Adipocyte (in vitro differentiated cells): ENCODE measurements around the gene PLCB1.
A peak's percentile ranks its signal among the peaks of the same experiment; 100 is the strongest.

Source experiments
- DNase-seq: peaks from one replicate; pipeline ENCODE4 v3.0.0-alpha.2; 2015; ENCODE audit warnings: low read depth
- H3K27me3 ChIP-seq: replicated peaks from 2 replicates; pipeline ENCODE4 v1.7.0; 2013; ENCODE audit warnings: mild to moderate bottlenecking, low read length, moderate library complexity; ENCODE audit not compliant: control insufficient read depth, insufficient read depth
- H3K36me3 ChIP-seq: 2 replicates; pipeline ENCODE4 v1.7.0; 2013; ENCODE audit warnings: low read length, mild to moderate bottlenecking, moderate library complexity; ENCODE audit not compliant: control insufficient read depth, insufficient read depth, severe bottlenecking
- H3K4me1 ChIP-seq: 2 replicates; pipeline ENCODE4 v1.7.0; 2013; ENCODE audit warnings: mild to moderate bottlenecking, low read length, moderate library complexity; ENCODE audit not compliant: control insufficient read depth, insufficient read depth
- H3K4me3 ChIP-seq: 2 replicates; pipeline ENCODE4 v1.7.0; 2013; ENCODE audit warnings: mild to moderate bottlenecking, low read length, moderate library complexity
- H3K9ac ChIP-seq: 2 replicates; pipeline ENCODE4 v1.7.0; 2013; ENCODE audit warnings: mild to moderate bottlenecking, low read length, moderate library complexity
- H3K9me3 ChIP-seq: 2 replicates; pipeline ENCODE4 v1.7.0; 2013; ENCODE audit warnings: mild to moderate bottlenecking, low read length, moderate library complexity; ENCODE audit not compliant: control insufficient read depth

PLCB1 gene

GRCh38 chr20:8673116-8673515, 541.0 kb downstream of the PLCB1 start:
- no peaks in the 10 kb centered on the region for H3K27me3 ChIP-seq
- H3K9ac ChIP-seq: no peak overlapping the region
- no peaks in the 10 kb centered on the region for H3K9me3 ChIP-seq
- H3K4me1 ChIP-seq: peaks cover 14% of the 10 kb centered on the region
- H3K4me3 ChIP-seq: no peak overlapping the region
- H3K36me3 ChIP-seq: no peaks in the 10 kb centered on the region
- DNase-seq: no peak

GRCh38 chr20:8675896-8676295, 543.8 kb downstream of the PLCB1 start:
- Histone ChIP-seq H3K9me3 (no peaks in the 10 kb centered on the region), H3K36me3 (no peaks in the 10 kb centered on the region), H3K4me1 (peaks cover 3% of the 10 kb centered on the region), H3K4me3 (no peak overlapping the region), H3K9ac (no peak overlapping the region), H3K27me3 (no peaks in the 10 kb centered on the region)
- DNase-seq: no peak

- H3K4me3 ChIP-seq: no peak overlapping the region
- no peaks in the 10 kb centered on the region for H3K9me3 ChIP-seq
- no peaks in the 10 kb centered on the region for H3K4me1 ChIP-seq
- peak; percentile 17 for DNase-seq
- no peaks in the 10 kb centered on the region for H3K36me3 ChIP-seq
- H3K9ac ChIP-seq: no peak overlapping the region
- H3K27me3 ChIP-seq: no peaks in the 10 kb centered on the region
Measured at GRCh38 chr20:8678098-8678776, 546.2 kb downstream of the PLCB1 start.

GRCh38 chr20:8689337-8689736, 557.3 kb downstream of the PLCB1 start:
- Histone ChIP-seq H3K36me3 (no peaks in the 10 kb centered on the region), H3K9ac (no peak overlapping the region), H3K27me3 (no peaks in the 10 kb centered on the region), H3K4me3 (no peak overlapping the region), H3K4me1 (peaks cover 12% of the 10 kb centered on the region), H3K9me3 (peaks cover 7% of the 10 kb centered on the region)
- no peak for DNase-seq

GRCh38 chr20:8690074-8690473, 558.0 kb downstream of the PLCB1 start:
- peaks cover 7% of the 10 kb centered on the region for H3K9me3 ChIP-seq
- DNase-seq: no peak
- no peak overlapping the region for H3K4me3 ChIP-seq

GRCh38 chr20:8693709-8694108, 561.6 kb downstream of the PLCB1 start:
- Histone ChIP-seq H3K9me3 (peaks cover 7% of the 10 kb centered on the region), H3K9ac (no peak overlapping the region), H3K4me1 (peaks cover 12% of the 10 kb centered on the region), H3K36me3 (no peaks in the 10 kb centered on the region), H3K4me3 (no peak overlapping the region), H3K27me3 (no peaks in the 10 kb centered on the region)
- DNase-seq: peak; percentile 70

More at GRCh38 chr20:8690074-8690473, 558.0 kb downstream of the PLCB1 start:
- Histone ChIP-seq H3K36me3 (no peaks in the 10 kb centered on the region), H3K4me1 (peaks cover 12% of the 10 kb centered on the region), H3K9ac (no peak overlapping the region), H3K27me3 (no peaks in the 10 kb centered on the region)

GRCh38 chr20:8700756-8701155, 568.7 kb downstream of the PLCB1 start:
- Histone ChIP-seq H3K4me1 (no peaks in the 10 kb centered on the region), H3K27me3 (no peaks in the 10 kb centered on the region), H3K4me3 (no peak overlapping the region), H3K9me3 (no peaks in the 10 kb centered on the region), H3K36me3 (no peaks in the 10 kb centered on the region), H3K9ac (no peak overlapping the region)
- DNase-seq: no peak

- H3K4me3 ChIP-seq: no peak overlapping the region
- H3K9ac ChIP-seq: no peak overlapping the region
- H3K9me3 ChIP-seq: no peaks in the 10 kb centered on the region
- no peaks in the 10 kb centered on the region for H3K4me1 ChIP-seq
- no peak for DNase-seq
- H3K27me3 ChIP-seq: no peaks in the 10 kb centered on the region
- H3K36me3 ChIP-seq: no peaks in the 10 kb centered on the region
Measured at GRCh38 chr20:8706961-8707700, 575.1 kb downstream of the PLCB1 start.

GRCh38 chr20:8709627-8710026, 577.6 kb downstream of the PLCB1 start:
- Histone ChIP-seq H3K36me3 (no peaks in the 10 kb centered on the region), H3K4me1 (no peaks in the 10 kb centered on the region), H3K9me3 (no peaks in the 10 kb centered on the region), H3K4me3 (no peak overlapping the region), H3K27me3 (no peaks in the 10 kb centered on the region), H3K9ac (no peak overlapping the region)
- DNase-seq: peak; percentile 19

- no peaks in the 10 kb centered on the region for H3K36me3 ChIP-seq
- H3K9me3 ChIP-seq: no peaks in the 10 kb centered on the region
- DNase-seq: no peak
- no peak overlapping the region for H3K9ac ChIP-seq
- H3K27me3 ChIP-seq: no peaks in the 10 kb centered on the region
- H3K4me3 ChIP-seq: no peak overlapping the region
- H3K4me1 ChIP-seq: no peaks in the 10 kb centered on the region
Measured at GRCh38 chr20:8711501-8711900, 579.4 kb downstream of the PLCB1 start.

- DNase-seq: no peak
Measured at GRCh38 chr20:8714206-8714605, 582.1 kb downstream of the PLCB1 start.

More at GRCh38 chr20:8714206-8714605, 582.1 kb downstream of the PLCB1 start:
- Histone ChIP-seq H3K4me1 (peaks cover under 1% of the 10 kb centered on the region), H3K4me3 (no peak overlapping the region), H3K36me3 (no peaks in the 10 kb centered on the region), H3K9me3 (no peaks in the 10 kb centered on the region), H3K9ac (no peak overlapping the region), H3K27me3 (no peaks in the 10 kb centered on the region)
